Endothelial cell of umbilical vein (primary cell): ENCODE data around the gene NRG3. TPM values are rescaled to one million over a fixed set of nuclear protein-coding genes. Genes with fewer than 3 reads are reported as not detected.

ENCODE experiments used
- BruUV-seq: library from RNA; stranded (reverse); fragments of 400-500 nt; replicated peaks from 2 replicates; lab custom pipeline; 2021; lab: Mats Ljungman, UMichigan
- CTCF ChIA-PET: fragments of 300-600, 350-600 bp; sonication (Branson Sonifier 250); formaldehyde crosslinking; loops from one replicate; lab custom pipeline; 2021; ENCODE audit warnings: antibody characterized with exemption, inconsistent platforms; lab: Charles Lee
- POLR2A ChIA-PET: fragments of 300-600, 350-600 bp; sonication (Branson Sonifier 250); formaldehyde crosslinking; loops from one replicate; lab custom pipeline; 2021; ENCODE audit warnings: antibody characterized with exemption, inconsistent platforms; lab: Charles Lee
- DNase-seq: peaks from one replicate; pipeline ENCODE4 v3.0.0-alpha.2; 2011; ENCODE audit warnings: low read depth, low spot score
- FAIRE-seq: peaks from 2 replicates; lab custom pipeline; 2011; peaks lifted over from hg19 to GRCh38; lab: Jason Lieb, UNC
- H2AFZ ChIP-seq: 2 replicates; pipeline ENCODE4 v1.6.0; 2012; ENCODE audit warnings: low read depth, low read length, control low read depth, inconsistent platforms
- H3K27ac ChIP-seq: 2 replicates; pipeline ENCODE4 v1.5.1; 2011; ENCODE audit warnings: low read depth, mild to moderate bottlenecking, control low read depth, low read length, moderate library complexity; ENCODE audit not compliant: insufficient read depth
- H3K27me3 ChIP-seq, 2 experiments: 2 replicates each; pipeline versions ENCODE4 v1.6.0 to v1.6.1; 2011; ENCODE audit warnings: low read length in 2 of 2, mixed read lengths in 1 of 2; ENCODE audit not compliant: control insufficient read depth in 2 of 2, insufficient read depth in 2 of 2
- H3K36me3 ChIP-seq, 2 experiments: 2 replicates in 1 of 2; 3 replicates in 1 of 2; pipeline ENCODE4 v1.5.1; 2011; ENCODE audit warnings: low read length in 2 of 2, mild to moderate bottlenecking in 1 of 2, moderate library complexity in 1 of 2; ENCODE audit not compliant: control insufficient read depth in 2 of 2, insufficient read depth in 2 of 2; ENCODE audit errors: extremely low read depth in 1 of 2
- H3K4me1 ChIP-seq: 3 replicates; pipeline ENCODE4 v1.5.1; 2011; ENCODE audit warnings: mild to moderate bottlenecking, low read length; ENCODE audit not compliant: control insufficient read depth, insufficient read depth; ENCODE audit errors: extremely low read depth
- H3K4me2 ChIP-seq: 2 replicates; pipeline ENCODE4 v1.6.1; 2011; ENCODE audit warnings: low read length, control low read depth, mixed read lengths; ENCODE audit not compliant: insufficient read depth
- H3K4me3 ChIP-seq, 3 experiments: fragments of 200-600 bp in 1 of 3; sonication (generic), shearing (Covaris generic) in 1 of 3; replicated peaks in 1 of 3; 2 replicates each; pipeline ENCODE4 v1.5.1; 2011 to 2016; ENCODE audit warnings: control low read depth in 3 of 3, low read length in 3 of 3, mild to moderate bottlenecking in 2 of 3, inconsistent platforms in 1 of 3, low read depth in 1 of 3, moderate library complexity in 1 of 3; ENCODE audit not compliant: insufficient read depth in 1 of 3
- H3K79me2 ChIP-seq: 2 replicates; pipeline ENCODE4 v1.6.0; 2012; ENCODE audit warnings: low read length, inconsistent platforms; ENCODE audit not compliant: control insufficient read depth, insufficient read depth
- H3K9ac ChIP-seq: replicated peaks from 2 replicates; pipeline ENCODE3; 2011; ENCODE audit warnings: low read length, control low read depth; ENCODE audit not compliant: insufficient read depth; ENCODE audit errors: extremely low read depth
- H3K9me1 ChIP-seq: replicated peaks from 3 replicates; pipeline ENCODE4 v1.6.0; 2011; ENCODE audit warnings: mild to moderate bottlenecking, low read length; ENCODE audit not compliant: control insufficient read depth, insufficient read depth; ENCODE audit errors: extremely low read depth
- H3K9me3 ChIP-seq: replicated peaks from 2 replicates; pipeline ENCODE4 v1.5.1; 2012; ENCODE audit warnings: low read length, inconsistent platforms; ENCODE audit not compliant: control insufficient read depth, insufficient read depth
- H4K20me1 ChIP-seq: replicated peaks from 2 replicates; pipeline ENCODE3; 2011; ENCODE audit warnings: mild to moderate bottlenecking, low read length; ENCODE audit not compliant: control insufficient read depth, insufficient read depth; ENCODE audit errors: extremely low read depth
- CTCF ChIP-seq, 2 donors: IDR thresholded peaks; 1 replicate in 1 of 2; 2 replicates in 1 of 2; pipeline ENCODE4 v1.5.1; 2011; ENCODE audit warnings: low read length in 2 of 2, mild to moderate bottlenecking in 2 of 2, moderate library complexity in 2 of 2, control low read depth in 1 of 2, inconsistent platforms in 1 of 2, low read depth in 1 of 2; ENCODE audit not compliant: insufficient read depth in 1 of 2; ENCODE audit errors: extremely low read depth in 1 of 2
- EZH2 ChIP-seq: IDR thresholded peaks from 2 replicates; pipeline ENCODE4 v1.6.1; 2012; ENCODE audit warnings: borderline replicate concordance, low read depth, mild to moderate bottlenecking, moderate library complexity, low read length, inconsistent platforms; ENCODE audit not compliant: severe bottlenecking
- FOS ChIP-seq: IDR thresholded peaks from 2 replicates; pipeline ENCODE4 v1.6.1; 2011; ENCODE audit warnings: mild to moderate bottlenecking, low read length, moderate library complexity, borderline replicate concordance; ENCODE audit not compliant: insufficient read depth
- GATA2 ChIP-seq: IDR thresholded peaks from 2 replicates; pipeline ENCODE4 v1.7.0; 2011; ENCODE audit warnings: low read depth, mild to moderate bottlenecking, moderate library complexity, mixed read lengths, low read length; ENCODE audit not compliant: insufficient read length, insufficient read depth
- JUN ChIP-seq: IDR thresholded peaks from 2 replicates; pipeline ENCODE4 v1.6.1; 2011; ENCODE audit warnings: borderline replicate concordance, low read depth; ENCODE audit not compliant: insufficient read length, insufficient read depth
- MYC ChIP-seq: IDR thresholded peaks from one replicate; pipeline ENCODE4 v1.6.1; 2011; ENCODE audit warnings: mild to moderate bottlenecking, low read depth, low read length
- POLR2A ChIP-seq: IDR thresholded peaks from 2 replicates; pipeline ENCODE4 v1.6.1; 2012; ENCODE audit warnings: low read depth, mild to moderate bottlenecking, control low read depth, low read length
- POLR2AphosphoS5 ChIP-seq: IDR thresholded peaks from 2 replicates; pipeline ENCODE4 v1.6.1; 2012; ENCODE audit warnings: low read depth, mild to moderate bottlenecking, control low read depth, low read length, moderate library complexity; ENCODE audit not compliant: insufficient read depth
- dilution Hi-C: fragments of 300-500 bp; cut with MboI; formaldehyde crosslinking; loops from one replicate; pipeline ENCODE4 v1.15.0; 2019; ENCODE audit warnings: low sequenced_read_pairs; ENCODE audit not compliant: extremely low pct_ligation_motif_present
- intact Hi-C: fragments of 100-400 bp; cut with micrococcal nuclease; formaldehyde crosslinking; loops from one replicate; pipeline ENCODE4 v1.10.0; 2022
- polyA plus RNA-seq, 4 experiments: library from polyadenylated mRNA; depleted of rRNA in 3 of 4; stranded (reverse) in 3 of 4; unstranded in 1 of 4; fragments of >200 nt; gene quantifications; 2 replicates each; pipeline versions ENCODE4 v1.2.1 to v1.2.3, GENCODE V29; 2011 to 2012; ENCODE audit warnings: missing spikeins in 1 of 4
- total RNA-seq: library from RNA; stranded (reverse); gene quantifications from 2 replicates; pipeline ENCODE4 v1.2.3, GENCODE V29; 2021
- TF ChIP-seq, protein P1 (sequence below): IDR thresholded peaks from 2 replicates; pipeline ENCODE4 v1.6.1; 2011; ENCODE audit not compliant: insufficient read depth, insufficient read length

The NRG3 gene
- total and polyA plus RNA-seq, 2 donors (not counting 3 experiments of a cell fraction or from before 2014, with no cell fraction given), result 1.9 to 3.9 TPM

GRCh38 chr10:82361256-82361655 lies 486.3 kb downstream of the NRG3 start:
- dilution Hi-C loops, result no loop called here
- DNase-seq (no peak), FAIRE-seq (no peak)
- Histone ChIP-seq H3K4me2 (no peak overlapping the region), H3K36me3 (no peaks in the 10 kb centered on the region), H3K4me1 (no peaks in the 10 kb centered on the region), H3K9me3 (no peaks in the 10 kb centered on the region), H3K27ac (no peak overlapping the region), H3K9me1 (no peaks in the 10 kb centered on the region), H3K4me3 (no peak overlapping the region), H4K20me1 (no peaks in the 10 kb centered on the region), H3K9ac (no peak overlapping the region), H2AFZ (no peak overlapping the region), H3K79me2 (no peaks in the 10 kb centered on the region), H3K27me3 (no peaks in the 10 kb centered on the region)
- POLR2A ChIA-PET, result no interaction called here
- CTCF ChIA-PET, result no interaction called here
- intact Hi-C loops, result no loop called here
- TF ChIP-seq CTCF (IDR thresholded peaks at IDR 0.05; ENCODE audit: extremely low read depth in 1 of 2, insufficient read depth in 1 of 2, low read depth in 1 of 2, low read length in 2 of 2), result no peak
- no peak for TF ChIP-seq GATA2
- TF ChIP-seq JUN, result no peak
- TF ChIP-seq EZH2, result no peak
- TF ChIP-seq FOS, result no peak
- TF ChIP-seq POLR2AphosphoS5, result no peak
- TF ChIP-seq, protein P1, sequence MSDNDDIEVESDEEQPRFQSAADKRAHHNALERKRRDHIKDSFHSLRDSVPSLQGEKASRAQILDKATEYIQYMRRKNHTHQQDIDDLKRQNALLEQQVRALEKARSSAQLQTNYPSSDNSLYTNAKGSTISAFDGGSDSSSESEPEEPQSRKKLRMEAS, result no peak
- TF ChIP-seq POLR2A, result no peak
- TF ChIP-seq MYC, result no peak
- BruUV-seq, result no TSS peak
